NCI-H526 (cell line): Measurements from ENCODE around the gene KLHDC7B.
"Not testable (repeated sequence)": the region's sequence is repeated elsewhere in the genome, so short reads cannot be mapped to it uniquely, and the experiment has no call there.

Experiments used
- DNase-seq, 2 experiments: peaks; one replicate each; lab custom pipeline; 2025; lab: John Stamatoyannopoulos, UW

KLHDC7B gene

GRCh38 chr22:50517495-50518260 is 28.0 kb upstream of the KLHDC7B start:
- no peak for DNase-seq

- no peak for DNase-seq
These were observed 27.1 kb upstream of the KLHDC7B start for GRCh38 chr22:50518606-50519005.

GRCh38 chr22:50519151-50519550 is 26.5 kb upstream of the KLHDC7B start:
- DNase-seq, result no peak

GRCh38 chr22:50520184-50520583 is 25.5 kb upstream of the KLHDC7B start:
- DNase-seq, result not testable (repeated sequence)

- DNase-seq, result no peak
These were observed 24.8 kb upstream of the KLHDC7B start for GRCh38 chr22:50520826-50521453.

- DNase-seq, result no peak
These were observed 24.0 kb upstream of the KLHDC7B start for GRCh38 chr22:50521710-50522109.

GRCh38 chr22:50522208-50522805 is 23.4 kb upstream of the KLHDC7B start:
- no peak for DNase-seq

- no peak for DNase-seq
These were observed 22.8 kb upstream of the KLHDC7B start for GRCh38 chr22:50522806-50523438.

GRCh38 chr22:50523458-50523805 is 22.3 kb upstream of the KLHDC7B start:
- no peak for DNase-seq

GRCh38 chr22:50523806-50524675 is 21.7 kb upstream of the KLHDC7B start:
- DNase-seq, result no peak

- DNase-seq, result peak in 1 of 2 experiments; percentile 42
These were observed 21.0 kb upstream of the KLHDC7B start for GRCh38 chr22:50524676-50525103.

- peak; percentile 76 to 95 for DNase-seq
These were observed 20.4 kb upstream of the KLHDC7B start, which contains the start of gene SCO2 for GRCh38 chr22:50525104-50525857. SCO2 (minus strand) TSS chr22:50525598; CDS start chr22:50524411, 1,187 bp downstream.

- no peak for DNase-seq
These were observed 19.9 kb upstream of the KLHDC7B start for GRCh38 chr22:50525858-50526107.

GRCh38 chr22:50526108-50526833 is 19.4 kb upstream of the KLHDC7B start:
- peak; percentile 47 to 81 for DNase-seq

- DNase-seq, result no peak
These were observed 18.6 kb upstream of the KLHDC7B start for GRCh38 chr22:50526834-50527801.

GRCh38 chr22:50527921-50528681 is 17.6 kb upstream of the KLHDC7B start:
- no peak for DNase-seq

- no peak for DNase-seq
These were observed 16.9 kb upstream of the KLHDC7B start for GRCh38 chr22:50528682-50529415.

GRCh38 chr22:50529416-50529896 is 16.2 kb upstream of the KLHDC7B start:
- peak in 1 of 2 experiments; percentile 39 for DNase-seq
